ENCODE measurements around the gene CMA1. TPM values are rescaled to one million over a fixed set of nuclear protein-coding genes. Genes with fewer than 3 reads are reported as not detected.

CMA1 gene
- total and polyA plus RNA-seq, 2 experiments from 2014 or later = not detected

DNA sequence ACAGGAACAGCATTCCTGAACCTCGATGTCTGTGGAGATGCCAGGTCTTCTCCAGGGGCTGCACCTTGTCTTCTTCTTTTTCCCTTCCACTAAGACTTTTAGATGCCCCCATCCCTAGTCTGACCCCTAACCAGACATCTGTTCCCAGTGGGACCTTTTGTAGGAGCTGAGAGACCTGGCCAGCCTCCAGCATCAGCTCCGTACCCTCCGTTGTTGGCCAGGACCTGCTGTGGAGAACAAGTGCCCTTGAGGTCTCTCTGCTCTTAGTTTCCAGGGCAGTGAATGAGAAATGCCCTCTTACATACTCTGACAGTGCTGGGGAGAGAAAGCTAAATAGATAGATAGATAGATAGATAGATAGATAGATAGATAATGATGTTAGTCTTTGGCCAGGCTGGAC, 48.7 kb downstream of the CMA1 start:
- H3K27me3 ChIP-seq = no peaks in the 10 kb centered on the region
- H3K4me1 ChIP-seq (ENCODE audit: low read depth) = no peaks in the 10 kb centered on the region
- TF ChIP-seq, protein P1, sequence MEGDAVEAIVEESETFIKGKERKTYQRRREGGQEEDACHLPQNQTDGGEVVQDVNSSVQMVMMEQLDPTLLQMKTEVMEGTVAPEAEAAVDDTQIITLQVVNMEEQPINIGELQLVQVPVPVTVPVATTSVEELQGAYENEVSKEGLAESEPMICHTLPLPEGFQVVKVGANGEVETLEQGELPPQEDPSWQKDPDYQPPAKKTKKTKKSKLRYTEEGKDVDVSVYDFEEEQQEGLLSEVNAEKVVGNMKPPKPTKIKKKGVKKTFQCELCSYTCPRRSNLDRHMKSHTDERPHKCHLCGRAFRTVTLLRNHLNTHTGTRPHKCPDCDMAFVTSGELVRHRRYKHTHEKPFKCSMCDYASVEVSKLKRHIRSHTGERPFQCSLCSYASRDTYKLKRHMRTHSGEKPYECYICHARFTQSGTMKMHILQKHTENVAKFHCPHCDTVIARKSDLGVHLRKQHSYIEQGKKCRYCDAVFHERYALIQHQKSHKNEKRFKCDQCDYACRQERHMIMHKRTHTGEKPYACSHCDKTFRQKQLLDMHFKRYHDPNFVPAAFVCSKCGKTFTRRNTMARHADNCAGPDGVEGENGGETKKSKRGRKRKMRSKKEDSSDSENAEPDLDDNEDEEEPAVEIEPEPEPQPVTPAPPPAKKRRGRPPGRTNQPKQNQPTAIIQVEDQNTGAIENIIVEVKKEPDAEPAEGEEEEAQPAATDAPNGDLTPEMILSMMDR (IDR thresholded peaks at IDR 0.05; ENCODE audit: low read depth, low read length) = no peak
- no peak overlapping the region for H3K27ac ChIP-seq
- H3K4me3 ChIP-seq = no peak overlapping the region
- no peaks in the 10 kb centered on the region for H3K36me3 ChIP-seq
- DNase-seq (ENCODE audit: low read depth in 1 of 2, low spot score in 1 of 2) = no peak
- peaks cover 2% of the 10 kb centered on the region for H3K9me3 ChIP-seq (ENCODE audit: low read depth)

- Histone ChIP-seq H3K27ac (no peak overlapping the region), H3K36me3 (no peaks in the 10 kb centered on the region), H3K27me3 (no peaks in the 10 kb centered on the region), H3K9me3 (ENCODE audit: low read depth) (peaks cover 2% of the 10 kb centered on the region), H3K4me1 (ENCODE audit: low read depth) (no peaks in the 10 kb centered on the region), H3K4me3 (no peak overlapping the region)
- no peak for DNase-seq (ENCODE audit: low read depth in 1 of 2, low spot score in 1 of 2)
- TF ChIP-seq, protein P1 (IDR thresholded peaks at IDR 0.05; ENCODE audit: low read depth, low read length) = no peak
Measured at GRCh38 chr14:24458736-24459135, 49.3 kb downstream of the CMA1 start.

GRCh38 chr14:24456980-24457379, 51.1 kb downstream of the CMA1 start:
- H3K27ac ChIP-seq = no peak overlapping the region
- TF ChIP-seq, protein P1 (IDR thresholded peaks at IDR 0.05; ENCODE audit: low read depth, low read length) = no peak
- H3K36me3 ChIP-seq = no peaks in the 10 kb centered on the region
- H3K4me3 ChIP-seq = no peak overlapping the region
- H3K9me3 ChIP-seq (ENCODE audit: low read depth) = peaks cover 2% of the 10 kb centered on the region
- H3K4me1 ChIP-seq (ENCODE audit: low read depth) = no peaks in the 10 kb centered on the region
- DNase-seq (ENCODE audit: low read depth in 1 of 2, low spot score in 1 of 2) = no peak
- no peaks in the 10 kb centered on the region for H3K27me3 ChIP-seq

Other genes with a start within 250 kb of the CMA1 start
- 0.35 and 1.7 TPM in 2 replicates for gene TGM1, start 245.1 kb downstream of the CMA1 start, total RNA-seq
- 0.65 TPM in 1 of 2 replicates, not detected in the other for gene TGM1, start 245.1 kb downstream of the CMA1 start, polyA plus RNA-seq
- 39.6 and 43.5 TPM in 2 replicates for gene RABGGTA, start 236.7 kb downstream of the CMA1 start, total RNA-seq
- 43.7 and 45.2 TPM in 2 replicates for gene RABGGTA, start 236.7 kb downstream of the CMA1 start, polyA plus RNA-seq
- 43.2 and 54.3 TPM in 2 replicates for gene DHRS1, start 208.5 kb downstream of the CMA1 start, total RNA-seq
- gene DHRS1, start 208.5 kb downstream of the CMA1 start, polyA plus RNA-seq = 53.5 and 58.1 TPM in 2 replicates
- gene NOP9, start 208.4 kb downstream of the CMA1 start, total RNA-seq = 13.5 and 15.7 TPM in 2 replicates
- 2.7 and 4.3 TPM in 2 replicates for gene NOP9, start 208.4 kb downstream of the CMA1 start, polyA plus RNA-seq
- not detected in 2 replicates for gene CIDEB, start 200.3 kb downstream of the CMA1 start, total RNA-seq
- not detected in 2 replicates for gene CIDEB, start 200.3 kb downstream of the CMA1 start, polyA plus RNA-seq
- gene LTB4R2, start 198.1 kb downstream of the CMA1 start, total RNA-seq = 7.6 and 15.1 TPM in 2 replicates
- 0.17 and 1.8 TPM in 2 replicates for gene LTB4R2, start 198.1 kb downstream of the CMA1 start, polyA plus RNA-seq
- 8.5 and 8.8 TPM in 2 replicates for gene LTB4R, start 196.8 kb downstream of the CMA1 start, total RNA-seq
- 2.0 and 2.7 TPM in 2 replicates for gene LTB4R, start 196.8 kb downstream of the CMA1 start, polyA plus RNA-seq
- 0.35 and 1.5 TPM in 2 replicates for gene ADCY4, start 173.2 kb downstream of the CMA1 start, total RNA-seq
- 1.2 TPM in 1 of 2 replicates, not detected in the other for gene ADCY4, start 173.2 kb downstream of the CMA1 start, polyA plus RNA-seq
- gene RIPK3, start 168.3 kb downstream of the CMA1 start, total RNA-seq = 0.24 TPM in 1 of 2 replicates, not detected in the other
- 0.81 TPM in 1 of 2 replicates, not detected in the other for gene RIPK3, start 168.3 kb downstream of the CMA1 start, polyA plus RNA-seq
- gene NFATC4, start 140.1 kb downstream of the CMA1 start, total RNA-seq = 56.8 and 117 TPM in 2 replicates
- gene NFATC4, start 140.1 kb downstream of the CMA1 start, polyA plus RNA-seq = 83.2 and 120 TPM in 2 replicates
- gene NYNRIN, start 109.3 kb downstream of the CMA1 start, total RNA-seq = 37.2 and 56.2 TPM in 2 replicates
- 21.3 and 30.7 TPM in 2 replicates for gene NYNRIN, start 109.3 kb downstream of the CMA1 start, polyA plus RNA-seq
- 2.3 and 3.3 TPM in 2 replicates for gene CBLN3, start 78.6 kb downstream of the CMA1 start, total RNA-seq
- gene CBLN3, start 78.6 kb downstream of the CMA1 start, polyA plus RNA-seq = 3.1 and 5.3 TPM in 2 replicates
- 62.2 and 90.7 TPM in 2 replicates for gene KHNYN, start 78.3 kb downstream of the CMA1 start, total RNA-seq
- 34.7 and 35.7 TPM in 2 replicates for gene KHNYN, start 78.3 kb downstream of the CMA1 start, polyA plus RNA-seq
- gene SDR39U1, start 65.5 kb downstream of the CMA1 start, total RNA-seq = 60.4 and 63.9 TPM in 2 replicates
- gene SDR39U1, start 65.5 kb downstream of the CMA1 start, polyA plus RNA-seq = 163 TPM in 2 replicates
- gene CTSG, start 68.0 kb upstream of the CMA1 start, total RNA-seq = not detected in 2 replicates
- gene CTSG, start 68.0 kb upstream of the CMA1 start, polyA plus RNA-seq = not detected in 2 replicates
- gene GZMH, start 101.4 kb upstream of the CMA1 start, total RNA-seq = not detected in 2 replicates
- not detected in 2 replicates for gene GZMH, start 101.4 kb upstream of the CMA1 start, polyA plus RNA-seq
- gene GZMB, start 125.9 kb upstream of the CMA1 start, total RNA-seq = not detected in 2 replicates
- gene GZMB, start 125.9 kb upstream of the CMA1 start, polyA plus RNA-seq = not detected in 2 replicates